Activated CD8-positive, alpha-beta T cell treated with anti-CD3 and anti-CD28 coated beads for 36 hours (primary cell): ENCODE data around the gene PIGQ. TPM values are rescaled to one million over a fixed set of nuclear protein-coding genes. Genes with fewer than 3 reads are reported as not detected.

Source experiments
- ATAC-seq: fragments of 200-7000 bp; cut with Tn5 transposase; one replicate; pipeline ENCODE4 v1.10.0; 2021; ENCODE audit warnings: mild to moderate bottlenecking, moderate library complexity
- CTCF ChIA-PET: fragments of 350-600 bp; sonication (Branson Sonifier 250); formaldehyde crosslinking; loops from one replicate; lab custom pipeline; 2021; ENCODE audit warnings: antibody characterized with exemption; lab: Charles Lee
- POLR2A ChIA-PET: fragments of 350-600 bp; sonication (Branson Sonifier 250); formaldehyde crosslinking; loops from one replicate; lab custom pipeline; 2021; ENCODE audit warnings: antibody characterized with exemption; lab: Charles Lee
- DNase-seq: peaks from one replicate; pipeline ENCODE4 v3.0.0-alpha.2; 2020
- H3K27ac Mint-ChIP-seq: one replicate; pipeline ENCODE4 v1.8.0; 2021; ENCODE audit warnings: mild to moderate bottlenecking, mixed read lengths
- H3K27me3 Mint-ChIP-seq: one replicate; pipeline ENCODE4 v1.8.0; 2021; ENCODE audit warnings: mixed read lengths
- H3K36me3 Mint-ChIP-seq: one replicate; pipeline ENCODE4 v1.8.0; 2021; ENCODE audit warnings: low read depth, mixed read lengths
- H3K4me1 Mint-ChIP-seq: one replicate; pipeline ENCODE4 v1.8.0; 2021; ENCODE audit warnings: low read depth, mixed read lengths
- H3K4me3 Mint-ChIP-seq: one replicate; pipeline ENCODE4 v1.8.0; 2021; ENCODE audit warnings: mild to moderate bottlenecking, moderate library complexity, mixed read lengths
- H3K9me3 Mint-ChIP-seq: one replicate; pipeline ENCODE4 v1.8.0; 2021; ENCODE audit warnings: mixed read lengths
- CTCF ChIP-seq: fragments of 200-600 bp; IDR thresholded peaks from one replicate; pipeline ENCODE4 v1.8.0; 2022; ENCODE audit warnings: antibody characterized with exemption, mild to moderate bottlenecking
- intact Hi-C: fragments of 100-400 bp; cut with micrococcal nuclease; formaldehyde crosslinking; loops from one replicate; pipeline ENCODE4 v1.10.0; 2022
- total RNA-seq, 2 experiments: library from RNA; stranded (reverse); gene quantifications; one replicate each; pipeline ENCODE4 v1.2.3, GENCODE V29; 2021

Gene PIGQ
- total RNA-seq, 2 experiments from 2014 or later = 18.5 to 18.6 TPM

- DNase-seq (no peak), ATAC-seq (no peak)
- TF ChIP-seq CTCF = no peak
- Mint-ChIP-seq H3K4me1 (no peaks in the 10 kb centered on the region), H3K27me3 (no peaks in the 10 kb centered on the region), H3K9me3 (no peaks in the 10 kb centered on the region), H3K4me3 (no peak overlapping the region), H3K36me3 (peaks cover 6% of the 10 kb centered on the region), H3K27ac (no peak overlapping the region)
- intact Hi-C loops = no loop called here
- POLR2A ChIA-PET = interaction anchor here (2.1 kb wide), 1 partner anchor 9 kb away, joined by 7 read pairs; no protein-coding TSS in a partner anchor
- CTCF ChIA-PET = no interaction called here
Observed at GRCh38 chr16:539901-540530, 29.8 kb upstream of the PIGQ start.

GRCh38 chr16:540645-541340 is 29.0 kb upstream of the PIGQ start:
- peaks cover 8% of the 10 kb centered on the region for H3K36me3 Mint-ChIP-seq
- ChIA-PET CTCF (interaction anchor here (0.9 kb wide), 1 partner anchor 26 kb away, joined by 3 read pairs; the partner anchor contains the start of gene NHLRC4), POLR2A (interaction anchor here (2.1 kb wide), 1 partner anchor 10 kb away, joined by 7 read pairs; no protein-coding TSS in a partner anchor)
- intact Hi-C loops = no loop called here
- no peaks in the 10 kb centered on the region for H3K4me1 Mint-ChIP-seq
- no peaks in the 10 kb centered on the region for H3K27me3 Mint-ChIP-seq
- TF ChIP-seq CTCF = no peak
- DNase-seq = no peak
- H3K9me3 Mint-ChIP-seq = no peaks in the 10 kb centered on the region
- H3K27ac Mint-ChIP-seq = no peak overlapping the region
- ATAC-seq = no peak
- H3K4me3 Mint-ChIP-seq = no peak overlapping the region

GRCh38 chr16:543301-544164 is 26.2 kb upstream of the PIGQ start:
- no peak for ATAC-seq
- Mint-ChIP-seq H3K4me1 (no peaks in the 10 kb centered on the region), H3K27me3 (no peaks in the 10 kb centered on the region), H3K4me3 (no peak overlapping the region), H3K27ac (no peak overlapping the region), H3K9me3 (no peaks in the 10 kb centered on the region), H3K36me3 (peaks cover 8% of the 10 kb centered on the region)
- intact Hi-C loops = no loop called here
- ChIA-PET POLR2A (interaction anchor here (0.5 to 0.7 kb wide), 2 partner anchors 13 to 42 kb away, joined by 3 read pairs; no protein-coding TSS in a partner anchor), CTCF (no interaction called here)
- DNase-seq = no peak
- TF ChIP-seq CTCF = no peak

- Mint-ChIP-seq H3K4me3 (no peak overlapping the region), H3K27ac (no peak overlapping the region), H3K9me3 (no peaks in the 10 kb centered on the region), H3K27me3 (no peaks in the 10 kb centered on the region), H3K36me3 (peaks cover 6% of the 10 kb centered on the region), H3K4me1 (no peaks in the 10 kb centered on the region)
- ATAC-seq (no peak), DNase-seq (no peak)
- TF ChIP-seq CTCF = no peak
- ChIA-PET POLR2A (no interaction called here), CTCF (no interaction called here)
- intact Hi-C loops = no loop called here
Observed at GRCh38 chr16:544517-544916, 25.3 kb upstream of the PIGQ start.
